ENCODE measurements around the gene UQCRC2.
"Not testable (repeated sequence)": the region's sequence is repeated elsewhere in the genome, so short reads cannot be mapped to it uniquely, and the experiment has no call there.

Gene UQCRC2

DNA sequence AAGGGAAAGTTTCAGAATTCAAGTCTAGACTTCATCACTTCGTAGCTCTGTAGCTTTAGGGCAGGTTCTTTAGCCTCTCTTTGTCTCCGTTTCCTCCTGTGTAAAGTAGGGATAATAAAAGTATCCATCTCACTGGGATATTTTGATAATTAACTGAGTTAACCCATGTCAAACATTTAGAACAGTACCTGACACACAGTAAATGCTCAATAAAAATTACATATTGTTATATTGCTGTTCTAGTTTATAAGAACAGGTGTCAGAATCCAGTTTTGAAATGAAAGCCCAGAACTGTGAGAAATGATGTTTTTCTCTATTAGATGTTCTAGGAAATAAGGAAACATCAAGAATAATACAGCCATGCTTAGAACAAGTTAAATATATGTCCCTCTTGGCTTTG lies 59.1 kb downstream of the UQCRC2 start:
- DNase-seq, result no peak

DNA sequence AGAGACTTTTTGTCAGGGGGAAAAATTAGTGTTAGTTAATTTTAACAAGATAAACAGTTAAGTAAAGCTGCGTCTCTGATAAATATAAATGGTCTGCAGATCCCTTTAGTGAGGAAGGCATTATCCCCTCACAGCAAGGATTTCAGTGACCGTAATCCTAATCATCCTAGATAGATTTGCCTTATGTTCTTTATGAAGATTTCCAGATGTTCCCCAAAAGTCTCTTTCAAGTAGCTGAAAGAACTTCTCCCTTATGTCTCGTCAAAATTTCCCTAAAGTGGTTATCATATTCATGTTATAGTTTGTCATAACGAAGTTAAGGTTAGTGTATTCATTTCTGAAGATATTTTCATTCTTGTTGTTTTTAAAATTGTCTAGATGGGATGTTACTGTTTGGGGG lies 60.3 kb downstream of the UQCRC2 start:
- no peak for DNase-seq

DNA sequence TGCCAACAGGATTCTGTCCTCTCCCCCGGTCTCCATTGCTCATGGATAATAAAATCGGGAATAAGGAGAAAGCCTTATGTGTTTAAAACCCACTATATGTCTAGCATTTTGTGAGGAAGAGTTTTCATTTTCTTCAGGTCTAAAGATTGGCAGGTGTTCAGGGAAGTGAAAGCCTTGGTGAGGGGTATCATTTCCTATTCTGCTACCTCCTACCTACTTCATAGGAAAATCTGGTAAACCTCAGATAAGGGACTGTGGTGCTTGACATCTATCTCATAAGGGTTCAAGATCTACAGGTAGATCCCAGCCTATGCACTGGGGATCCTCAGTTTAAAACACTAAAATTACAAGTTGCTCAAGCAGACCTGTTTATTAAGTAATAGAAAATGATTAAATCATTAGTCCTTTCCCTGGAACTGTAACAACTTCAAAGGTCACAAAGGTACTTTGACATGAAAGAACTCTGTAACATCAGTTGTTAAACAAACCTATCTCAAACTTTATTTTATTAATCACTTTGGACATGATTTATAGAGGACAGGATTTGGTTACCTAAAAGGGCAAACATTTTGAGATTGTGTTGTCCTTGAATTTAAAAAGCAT lies 61.2 kb downstream of the UQCRC2 start:
- DNase-seq, result no peak

DNA sequence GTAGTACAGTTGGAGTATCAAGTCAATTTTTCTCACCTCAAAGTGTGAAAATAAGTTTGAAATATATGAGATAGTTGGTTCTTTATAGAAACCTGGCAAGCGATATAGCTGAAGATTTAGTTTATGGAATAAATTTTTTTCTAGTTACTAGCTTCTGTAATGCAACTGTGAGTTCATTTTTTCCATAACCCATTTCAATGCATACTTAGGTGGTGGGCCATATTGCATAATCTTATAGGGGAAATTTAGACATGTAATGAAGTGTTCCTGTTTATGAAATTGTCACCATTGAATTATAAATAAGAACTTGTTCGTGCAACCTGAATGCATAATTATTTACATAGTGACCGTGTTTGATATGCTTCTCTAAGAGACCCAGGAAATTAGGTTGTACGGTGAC lies 63.8 kb downstream of the UQCRC2 start:
- no peak for DNase-seq

DNA sequence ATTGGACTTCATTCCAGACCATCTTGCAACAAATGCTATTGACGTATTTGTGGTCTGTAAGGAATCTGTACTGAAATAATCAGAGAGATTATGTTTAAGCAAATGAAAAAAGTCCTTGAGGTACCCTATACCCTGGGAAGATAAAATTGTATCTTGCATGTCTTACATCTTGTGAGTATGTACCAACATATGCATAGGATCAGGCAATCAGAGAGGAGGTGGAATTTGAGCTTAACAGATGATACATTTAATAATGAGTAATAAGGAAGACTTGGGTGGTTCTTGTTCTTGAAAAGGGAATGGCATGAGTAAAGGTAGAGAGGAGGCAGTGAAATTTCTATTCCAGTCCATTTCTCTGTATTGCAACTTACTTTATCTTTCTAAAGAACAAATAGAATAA lies 65.4 kb downstream of the UQCRC2 start:
- no peak for DNase-seq

DNA sequence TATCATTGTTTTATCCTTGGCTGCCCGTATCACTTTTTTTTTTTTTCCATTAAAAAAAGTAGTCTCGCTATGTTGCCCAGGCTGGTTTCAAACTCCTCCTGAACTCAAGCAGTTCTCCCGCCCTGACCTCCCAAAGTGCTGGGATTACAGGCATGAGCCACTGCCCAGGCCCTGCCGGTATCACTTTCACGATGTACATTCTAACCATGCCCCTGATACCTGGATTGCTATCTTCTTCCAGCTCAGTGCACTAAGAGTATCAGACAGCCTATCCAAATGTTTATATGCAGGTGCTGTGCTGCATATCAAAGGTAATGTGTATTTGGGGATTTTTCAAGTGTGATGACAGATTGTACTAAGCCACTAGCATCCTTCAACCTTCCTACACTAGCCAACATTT lies 69.0 kb downstream of the UQCRC2 start:
- no peak for DNase-seq

DNA sequence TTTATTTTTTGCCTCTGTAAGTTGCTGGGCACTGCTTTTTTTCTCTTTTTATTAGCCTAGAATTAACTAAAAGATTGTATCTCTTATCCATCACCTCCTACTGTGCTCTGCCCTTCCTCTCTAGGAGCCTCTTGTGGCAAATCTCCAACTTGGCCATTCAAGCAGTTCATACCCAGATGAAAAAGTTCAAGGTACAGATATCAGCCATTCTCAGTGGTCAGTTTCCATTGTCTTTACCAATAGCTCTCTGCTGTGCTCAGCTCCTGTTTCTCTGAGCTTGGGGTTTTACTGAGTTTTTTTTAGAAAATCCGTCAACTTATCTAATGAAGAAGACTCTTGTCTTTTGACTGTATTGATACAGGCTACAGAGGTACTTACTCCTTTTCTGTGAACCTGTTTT lies 70.3 kb downstream of the UQCRC2 start:
- no peak for DNase-seq

DNA sequence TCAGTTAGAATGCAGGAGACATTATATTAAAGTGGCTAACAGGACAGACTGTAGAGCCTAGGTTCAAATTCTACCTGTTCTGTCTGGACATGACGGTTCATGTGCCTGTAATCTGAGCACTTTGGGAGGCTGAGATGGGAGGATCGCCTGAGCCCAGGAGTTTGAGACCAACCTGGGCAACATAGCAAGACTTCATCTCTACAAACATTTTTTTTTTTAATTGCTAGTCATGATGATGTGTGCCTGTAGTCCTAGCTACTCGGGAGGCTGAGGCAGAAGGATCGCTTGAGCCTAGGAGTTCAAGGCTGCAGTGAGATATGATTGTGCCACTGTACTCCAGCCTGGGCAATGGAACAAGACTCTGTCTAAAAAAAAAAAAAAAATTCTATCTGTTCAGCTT lies 71.6 kb downstream of the UQCRC2 start:
- DNase-seq, result not testable (repeated sequence)

DNA sequence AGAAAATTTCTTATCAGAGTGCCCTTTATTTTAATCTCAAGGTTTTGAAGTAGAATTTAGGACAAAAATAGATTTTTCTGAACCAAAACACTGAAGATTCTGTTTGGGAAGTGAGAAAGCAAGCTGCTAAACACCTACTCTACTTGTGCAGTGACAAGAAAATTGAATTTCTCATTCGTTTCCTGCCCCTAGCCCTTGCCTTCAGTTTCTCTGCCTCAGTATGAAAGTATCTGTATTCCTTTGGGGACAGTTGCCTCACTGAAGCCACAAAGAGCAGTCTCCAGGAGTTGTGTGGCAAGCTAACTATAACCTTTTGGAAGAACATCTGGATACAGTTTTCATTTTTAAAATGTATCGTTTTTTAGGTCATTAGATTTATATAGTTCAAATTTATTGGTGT lies 74.5 kb downstream of the UQCRC2 start:
- no peak for DNase-seq

DNA sequence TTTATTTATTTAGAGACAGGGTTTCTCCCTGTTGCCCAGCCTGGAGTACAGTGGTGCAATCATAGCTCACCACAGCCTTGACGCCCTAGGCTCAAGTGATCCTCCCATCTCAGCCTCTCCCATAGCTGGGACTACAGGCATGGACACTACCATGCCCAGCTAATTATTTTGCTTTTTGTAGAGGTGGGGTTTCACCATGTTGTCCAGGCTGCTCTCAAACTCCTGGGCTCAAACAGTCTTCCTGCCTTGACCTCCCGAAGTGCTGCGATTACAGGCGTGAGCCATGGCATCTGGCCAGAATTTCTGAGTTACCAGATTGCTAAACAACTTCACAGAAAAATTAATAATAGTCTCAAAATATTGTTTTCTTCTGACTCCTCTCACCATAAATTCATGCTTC lies 76.5 kb downstream of the UQCRC2 start:
- no peak for DNase-seq

DNA sequence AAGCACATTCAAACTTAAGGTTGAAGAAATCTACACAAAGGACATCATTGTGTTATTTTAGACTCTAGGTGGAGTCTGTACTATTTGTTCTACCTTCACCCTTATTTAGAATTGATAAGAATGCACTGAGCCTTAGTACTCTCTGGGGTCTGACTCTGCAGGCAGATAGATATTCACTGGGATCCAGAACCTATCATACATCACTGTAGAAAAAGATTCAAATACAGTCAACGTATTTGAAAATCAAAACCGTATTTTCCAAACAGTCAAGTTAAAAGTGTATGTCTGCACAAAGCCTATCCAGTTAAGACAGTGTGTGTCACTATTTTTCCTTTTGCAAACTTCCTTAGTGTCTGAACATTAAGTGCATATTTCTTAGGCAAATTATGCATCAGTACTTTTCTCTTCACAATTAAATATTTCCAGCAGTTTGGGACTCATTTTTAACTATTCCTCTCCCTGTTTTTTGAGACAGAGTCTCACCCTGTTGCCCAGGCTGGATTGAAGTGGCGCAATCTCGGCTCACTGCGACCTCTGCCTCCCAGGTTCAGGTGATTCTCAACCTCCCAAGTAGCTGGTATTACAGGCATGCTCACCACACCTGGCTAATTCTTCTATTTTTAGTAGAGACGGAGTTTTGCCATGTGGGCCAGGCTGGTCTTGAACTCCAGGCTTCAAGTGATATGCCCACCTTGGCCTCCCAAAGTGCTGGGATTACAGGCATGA lies 77.1 kb downstream of the UQCRC2 start:
- no peak for DNase-seq

DNA sequence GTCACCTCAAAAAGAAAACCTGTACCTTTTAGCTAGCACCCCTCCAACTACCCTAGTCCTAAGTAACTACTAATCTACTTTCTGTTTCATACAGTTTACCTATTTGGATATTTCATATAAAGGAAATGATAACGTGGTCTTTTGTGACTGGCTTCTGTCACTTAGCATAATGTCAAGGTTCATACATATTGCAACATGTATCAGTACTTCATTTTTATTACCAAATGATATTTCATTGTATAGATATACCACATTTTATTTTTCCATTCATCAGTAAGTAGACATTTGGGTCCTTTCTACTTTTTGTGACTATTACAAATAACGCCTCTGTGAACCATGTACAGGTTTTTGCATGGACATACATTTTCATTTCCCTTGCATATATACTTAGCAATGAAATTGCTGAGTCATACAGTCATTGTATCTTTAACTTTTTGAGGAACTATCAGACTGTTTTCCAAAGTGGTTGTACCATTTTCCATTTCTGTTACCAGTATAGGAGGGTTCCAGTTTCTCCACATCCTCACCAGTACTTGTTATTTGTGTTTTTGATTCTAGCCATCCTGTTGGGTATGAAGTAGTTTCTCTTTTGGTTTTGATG lies 78.4 kb downstream of the UQCRC2 start:
- DNase-seq, result no peak

Data from femur (tissue), 1 donor.